ENCODE measurements around the gene OR8G1.
A peak's percentile ranks its signal among the peaks of the same experiment; 100 is the strongest.

OR8G1 gene, protein sequence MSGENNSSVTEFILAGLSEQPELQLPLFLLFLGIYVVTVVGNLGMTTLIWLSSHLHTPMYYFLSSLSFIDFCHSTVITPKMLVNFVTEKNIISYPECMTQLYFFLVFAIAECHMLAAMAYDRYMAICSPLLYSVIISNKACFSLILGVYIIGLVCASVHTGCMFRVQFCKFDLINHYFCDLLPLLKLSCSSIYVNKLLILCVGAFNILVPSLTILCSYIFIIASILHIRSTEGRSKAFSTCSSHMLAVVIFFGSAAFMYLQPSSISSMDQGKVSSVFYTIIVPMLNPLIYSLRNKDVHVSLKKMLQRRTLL

DNA sequence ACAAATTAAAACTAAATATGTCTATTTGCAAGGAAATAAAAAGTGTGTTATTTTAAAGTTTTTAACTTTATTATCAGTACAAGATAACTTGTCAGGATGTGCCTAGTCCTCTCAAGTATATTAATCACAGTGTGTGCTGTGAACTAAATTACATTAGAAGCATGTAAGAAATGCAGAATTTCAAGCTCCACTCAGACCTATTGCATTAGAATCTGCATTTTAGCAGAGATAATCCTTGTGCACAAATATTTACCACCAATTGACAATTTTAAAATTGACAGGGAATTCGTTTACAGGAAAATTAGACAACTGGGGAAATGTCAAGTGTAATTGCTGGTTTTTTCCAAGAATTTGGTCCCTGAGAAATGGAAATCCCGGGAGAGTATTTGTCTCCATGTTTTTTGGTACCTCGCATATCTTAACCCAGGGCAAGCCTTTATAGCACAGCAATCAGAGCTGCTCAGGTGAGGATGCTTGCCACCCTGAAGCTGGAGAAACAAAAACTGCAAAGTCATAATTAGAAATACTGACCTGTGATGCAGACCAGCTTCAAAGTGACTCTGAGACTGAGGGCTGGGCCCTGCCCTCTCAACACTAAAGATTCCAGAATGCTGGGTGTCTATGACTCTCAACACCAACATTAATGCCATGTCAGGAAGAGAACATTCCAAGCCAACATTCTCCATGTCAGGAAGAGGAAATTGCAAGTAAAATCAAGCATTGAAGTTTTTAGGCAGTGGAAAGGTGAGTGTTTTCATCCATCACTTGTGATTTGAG lies at the start of gene OR8G1:
Gene OR8G1 (plus strand): TSS at position 475 of the 777 bp plus-strand sequence. CDS start 8,581 bp downstream, outside the sequence.
- no peak for DNase-seq (ENCODE audit: low read depth)
- H3K4me3 ChIP-seq (ENCODE audit: control insufficient read depth, low read depth, low read length), result no peak within 1 kb of the TSS
- TF ChIP-seq CTCF (conservative IDR thresholded peaks at IDR 0.05; ENCODE audit: control insufficient read depth, insufficient read depth, low read depth, low read length), result no peak

- DNase-seq (ENCODE audit: low read depth), result no peak
- H3K4me3 ChIP-seq (ENCODE audit: control insufficient read depth, low read depth, low read length), result no peak overlapping the region
- no peak for TF ChIP-seq CTCF (conservative IDR thresholded peaks at IDR 0.05; ENCODE audit: control insufficient read depth, insufficient read depth, low read depth, low read length)
Observed at GRCh38 chr11:124193221-124194010, 47.5 kb upstream of the OR8G1 start.

- H3K4me3 ChIP-seq (ENCODE audit: control insufficient read depth, low read depth, low read length), result no peak overlapping the region
- no peak for TF ChIP-seq CTCF (conservative IDR thresholded peaks at IDR 0.05; ENCODE audit: control insufficient read depth, insufficient read depth, low read depth, low read length)
- DNase-seq (ENCODE audit: low read depth), result peak; percentile 30
Observed at GRCh38 chr11:124194293-124195188, 46.4 kb upstream of the OR8G1 start.

DNA sequence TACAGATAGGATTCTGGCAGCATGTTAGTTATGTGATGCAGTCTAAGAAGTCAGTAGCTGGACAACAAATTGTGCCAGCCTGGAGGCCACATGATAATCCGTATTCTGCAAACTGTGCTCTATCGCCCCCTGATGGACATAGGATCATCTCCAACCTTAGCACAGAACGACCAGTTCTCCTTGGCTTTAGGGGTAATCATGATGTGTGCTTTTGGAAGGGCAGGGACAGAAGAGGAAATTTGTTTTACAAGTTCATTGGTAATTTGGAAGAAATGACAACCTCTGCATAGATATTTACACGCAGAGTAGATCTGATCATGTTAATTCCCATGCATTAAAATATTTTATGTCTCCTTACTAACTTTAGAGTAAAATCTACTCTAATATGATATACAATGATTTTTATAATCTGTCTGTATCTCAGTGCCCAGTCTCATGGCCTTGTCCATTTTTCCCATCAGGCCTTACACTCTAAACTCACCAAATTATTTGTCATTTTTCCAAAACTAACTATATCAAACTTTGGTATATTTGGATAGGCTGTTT lies 45.6 kb upstream of the OR8G1 start:
- H3K4me3 ChIP-seq (ENCODE audit: control insufficient read depth, low read depth, low read length), result no peak overlapping the region
- peak; percentile 74 for DNase-seq (ENCODE audit: low read depth)
- peak; percentile 95 for TF ChIP-seq CTCF (conservative IDR thresholded peaks at IDR 0.05; ENCODE audit: control insufficient read depth, insufficient read depth, low read depth, low read length)

GRCh38 chr11:124197999-124198398 lies 42.9 kb upstream of the OR8G1 start:
- no peak for DNase-seq (ENCODE audit: low read depth)
- H3K4me3 ChIP-seq (ENCODE audit: control insufficient read depth, low read depth, low read length), result no peak overlapping the region
- TF ChIP-seq CTCF (conservative IDR thresholded peaks at IDR 0.05; ENCODE audit: control insufficient read depth, insufficient read depth, low read depth, low read length), result no peak

All from fibroblast of mammary gland (primary cell).